ENCODE results near the gene NOPCHAP1. TPM values are rescaled to one million over a fixed set of nuclear protein-coding genes. Genes with fewer than 3 reads are reported as not detected.

The NOPCHAP1 gene
- total RNA-seq, result 1.6 and 2.9 TPM in 2 replicates

GRCh38 chr12:104986022-104986941 is at the start of gene NOPCHAP1:
TSS of gene NOPCHAP1 (plus strand) at chr12:104986316. CDS start at chr12:104986353, 37 bp downstream.

GRCh38 chr12:104958001-104958804 is 27.9 kb upstream of the NOPCHAP1 start, which contains the start of gene SLC41A2:
TSS of gene SLC41A2 (minus strand) at chr12:104958290. CDS start at chr12:104928527, 29,763 bp downstream.

Other genes starting within 250 kb of the NOPCHAP1 start
- gene SLC41A2, start 28.0 kb upstream of the NOPCHAP1 start, total RNA-seq, result 2.0 and 6.3 TPM in 2 replicates
- gene ALDH1L2, start 98.1 kb downstream of the NOPCHAP1 start, total RNA-seq, result 3.9 and 6.8 TPM in 2 replicates
- 84.0 and 110 TPM in 2 replicates for gene WASHC4, start 121.4 kb downstream of the NOPCHAP1 start, total RNA-seq
- 54.0 and 89.1 TPM in 2 replicates for gene APPL2, start 249.9 kb downstream of the NOPCHAP1 start, total RNA-seq